ENCODE data around the gene ECM1. TPM values are rescaled to one million over a fixed set of nuclear protein-coding genes. Genes with fewer than 3 reads are reported as not detected.

ECM1 gene
- total and polyA plus RNA-seq, 2 donors (not counting 1 experiment from before 2014, with no cell fraction given), result 1.9 to 2.3 TPM

GRCh38 chr1:150537732-150538684 lies 30.1 kb downstream of the ECM1 start:
- no peaks in the 10 kb centered on the region for H3K79me2 ChIP-seq (ENCODE audit: control insufficient read depth, insufficient read depth, low read length)
- 86% methylated on average over 12 of the region's 17 CpGs for WGBS (ENCODE audit: insufficient coverage)
- H3K4me3 ChIP-seq (ENCODE audit: control extremely low read depth in 1 of 5, extremely low read depth in 1 of 5, insufficient read depth in 1 of 5, low read depth in 2 of 5, low read length in 4 of 5), result no peak overlapping the region
- no peaks in the 10 kb centered on the region for H3K9me3 Mint-ChIP-seq (ENCODE audit: insufficient read depth)
- H3K9me3 ChIP-seq (ENCODE audit: control extremely low read depth in 1 of 3, control insufficient read depth in 2 of 3, insufficient read depth in 1 of 3, low read length in 2 of 3), result no peaks in the 10 kb centered on the region
- TF ChIP-seq EZH2 (IDR thresholded peaks at IDR 0.05; ENCODE audit: borderline replicate concordance, insufficient read depth, low read depth, low read length, poor library complexity, severe bottlenecking), result no peak
- TF ChIP-seq CTCF (IDR thresholded peaks at IDR 0.05), result no peak
- no peaks in the 10 kb centered on the region for H3K27me3 ChIP-seq (replicated peaks in 1 of 4; ENCODE audit: control extremely low read depth in 1 of 4, control insufficient read depth in 3 of 4, insufficient read depth in 4 of 4, low read length in 3 of 4)
- no peaks in the 10 kb centered on the region for H3K4me1 ChIP-seq (ENCODE audit: control insufficient read depth in 2 of 2, insufficient read depth in 2 of 2, low read length in 2 of 2)
- H3K9ac ChIP-seq (ENCODE audit: low read length), result no peak overlapping the region
- H3K27me3 Mint-ChIP-seq, result no peaks in the 10 kb centered on the region
- H4K20me1 ChIP-seq (ENCODE audit: control insufficient read depth, insufficient read depth, low read length, poor library complexity, severe bottlenecking), result no peaks in the 10 kb centered on the region
- CTCF ChIA-PET, result no interaction called here
- POLR2A ChIA-PET, result no interaction called here
- no peak overlapping the region for H3K27ac Mint-ChIP-seq
- H3K4me1 Mint-ChIP-seq, result no peaks in the 10 kb centered on the region
- no peak for ATAC-seq (ENCODE audit: low read depth)
- no peak overlapping the region for H2AFZ ChIP-seq (ENCODE audit: insufficient read depth, low read depth, low read length, poor library complexity, severe bottlenecking)
- intact Hi-C loops (cut with micrococcal nuclease), result no loop called here
- H3K4me3 Mint-ChIP-seq, result no peak overlapping the region
- DNase-seq, result no peak
- H3K27ac ChIP-seq (ENCODE audit: low read length in 2 of 2), result no peak overlapping the region
- no peak overlapping the region for H3K4me2 ChIP-seq (replicated peaks; ENCODE audit: low read depth, low read length, poor library complexity, severe bottlenecking)
- no peaks in the 10 kb centered on the region for H3K36me3 ChIP-seq (replicated peaks in 1 of 2; ENCODE audit: control extremely low read depth in 1 of 2, control insufficient read depth in 1 of 2, extremely low read depth in 1 of 2, insufficient read depth in 2 of 2, low read length in 1 of 2)

GRCh38 chr1:150543500-150544143 lies 35.7 kb downstream of the ECM1 start:
- Mint-ChIP-seq H3K4me3 (no peak overlapping the region), H3K4me1 (peaks cover 3% of the 10 kb centered on the region), H3K27me3 (peaks cover 8% of the 10 kb centered on the region), H3K9me3 (ENCODE audit: insufficient read depth) (no peaks in the 10 kb centered on the region), H3K27ac (no peak overlapping the region)
- no peak overlapping the region for H3K4me3 ChIP-seq (ENCODE audit: control extremely low read depth in 1 of 5, extremely low read depth in 1 of 5, insufficient read depth in 1 of 5, low read depth in 2 of 5, low read length in 4 of 5)
- 95% methylated on average over 10 of the region's 13 CpGs for WGBS (ENCODE audit: insufficient coverage)
- H3K27me3 ChIP-seq (replicated peaks in 1 of 4; ENCODE audit: control extremely low read depth in 1 of 4, control insufficient read depth in 3 of 4, insufficient read depth in 4 of 4, low read length in 3 of 4), result peaks cover 0 to 17% (median 3%) of the 10 kb centered on the region in 4 experiments
- H3K9ac ChIP-seq (ENCODE audit: low read length), result no peak overlapping the region
- TF ChIP-seq EZH2 (IDR thresholded peaks at IDR 0.05; ENCODE audit: borderline replicate concordance, insufficient read depth, low read depth, low read length, poor library complexity, severe bottlenecking) (no peak), CTCF (IDR thresholded peaks at IDR 0.05) (no peak)
- peaks cover 3 to 4% of the 10 kb centered on the region in 2 donors for H3K4me1 ChIP-seq (ENCODE audit: control insufficient read depth in 2 of 2, insufficient read depth in 2 of 2, low read length in 2 of 2)
- intact Hi-C loops (cut with micrococcal nuclease), result no loop called here
- H3K27ac ChIP-seq (ENCODE audit: low read length in 2 of 2), result no peak overlapping the region
- no peaks in the 10 kb centered on the region for H3K36me3 ChIP-seq (replicated peaks in 1 of 2; ENCODE audit: control extremely low read depth in 1 of 2, control insufficient read depth in 1 of 2, extremely low read depth in 1 of 2, insufficient read depth in 2 of 2, low read length in 1 of 2)
- DNase-seq (no peak), ATAC-seq (ENCODE audit: low read depth) (no peak)
- no peak overlapping the region for H2AFZ ChIP-seq (ENCODE audit: insufficient read depth, low read depth, low read length, poor library complexity, severe bottlenecking)
- POLR2A ChIA-PET, result no interaction called here
- CTCF ChIA-PET, result interaction anchor here (0.7 to 1.5 kb wide), 2 partner anchors 11 to 309 kb away, joined by 3 to 4 read pairs; no protein-coding TSS in a partner anchor
- no peaks in the 10 kb centered on the region for H3K9me3 ChIP-seq (ENCODE audit: control extremely low read depth in 1 of 3, control insufficient read depth in 2 of 3, insufficient read depth in 1 of 3, low read length in 2 of 3)
- no peak overlapping the region for H3K4me2 ChIP-seq (replicated peaks; ENCODE audit: low read depth, low read length, poor library complexity, severe bottlenecking)
- H3K79me2 ChIP-seq (ENCODE audit: control insufficient read depth, insufficient read depth, low read length), result no peaks in the 10 kb centered on the region
- H4K20me1 ChIP-seq (ENCODE audit: control insufficient read depth, insufficient read depth, low read length, poor library complexity, severe bottlenecking), result no peaks in the 10 kb centered on the region
